ENCODE data around the gene XXYLT1. TPM values are rescaled to one million over a fixed set of nuclear protein-coding genes. Genes with fewer than 3 reads are reported as not detected.

The XXYLT1 gene
- total RNA-seq, 1 donor from 2014 or later: 22.3 TPM

DNA sequence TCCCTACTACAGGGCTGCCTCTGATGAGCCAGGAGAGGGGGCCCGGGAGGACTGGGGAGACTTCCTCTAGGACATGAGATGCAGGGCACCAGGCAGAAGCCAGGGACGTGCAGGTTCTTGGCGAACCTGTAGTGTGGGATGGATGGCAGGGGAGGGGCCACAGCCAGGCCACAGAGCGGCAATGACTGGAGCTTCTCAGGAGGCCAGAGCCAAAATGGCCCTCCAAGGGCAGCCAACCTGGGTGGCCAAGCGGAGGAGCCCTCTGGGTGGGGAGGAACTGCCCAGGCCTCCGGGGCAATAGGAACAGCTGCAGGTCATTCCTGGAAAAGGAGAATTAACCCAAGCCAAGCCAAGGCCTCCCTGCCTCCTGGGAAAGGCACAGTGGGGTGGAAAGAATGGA, 224.5 kb downstream of the XXYLT1 start:
- TF ChIP-seq, protein P1, sequence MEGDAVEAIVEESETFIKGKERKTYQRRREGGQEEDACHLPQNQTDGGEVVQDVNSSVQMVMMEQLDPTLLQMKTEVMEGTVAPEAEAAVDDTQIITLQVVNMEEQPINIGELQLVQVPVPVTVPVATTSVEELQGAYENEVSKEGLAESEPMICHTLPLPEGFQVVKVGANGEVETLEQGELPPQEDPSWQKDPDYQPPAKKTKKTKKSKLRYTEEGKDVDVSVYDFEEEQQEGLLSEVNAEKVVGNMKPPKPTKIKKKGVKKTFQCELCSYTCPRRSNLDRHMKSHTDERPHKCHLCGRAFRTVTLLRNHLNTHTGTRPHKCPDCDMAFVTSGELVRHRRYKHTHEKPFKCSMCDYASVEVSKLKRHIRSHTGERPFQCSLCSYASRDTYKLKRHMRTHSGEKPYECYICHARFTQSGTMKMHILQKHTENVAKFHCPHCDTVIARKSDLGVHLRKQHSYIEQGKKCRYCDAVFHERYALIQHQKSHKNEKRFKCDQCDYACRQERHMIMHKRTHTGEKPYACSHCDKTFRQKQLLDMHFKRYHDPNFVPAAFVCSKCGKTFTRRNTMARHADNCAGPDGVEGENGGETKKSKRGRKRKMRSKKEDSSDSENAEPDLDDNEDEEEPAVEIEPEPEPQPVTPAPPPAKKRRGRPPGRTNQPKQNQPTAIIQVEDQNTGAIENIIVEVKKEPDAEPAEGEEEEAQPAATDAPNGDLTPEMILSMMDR (IDR thresholded peaks at IDR 0.05; ENCODE audit: partially characterized antibody, unreplicated experiment): no peak

DNA sequence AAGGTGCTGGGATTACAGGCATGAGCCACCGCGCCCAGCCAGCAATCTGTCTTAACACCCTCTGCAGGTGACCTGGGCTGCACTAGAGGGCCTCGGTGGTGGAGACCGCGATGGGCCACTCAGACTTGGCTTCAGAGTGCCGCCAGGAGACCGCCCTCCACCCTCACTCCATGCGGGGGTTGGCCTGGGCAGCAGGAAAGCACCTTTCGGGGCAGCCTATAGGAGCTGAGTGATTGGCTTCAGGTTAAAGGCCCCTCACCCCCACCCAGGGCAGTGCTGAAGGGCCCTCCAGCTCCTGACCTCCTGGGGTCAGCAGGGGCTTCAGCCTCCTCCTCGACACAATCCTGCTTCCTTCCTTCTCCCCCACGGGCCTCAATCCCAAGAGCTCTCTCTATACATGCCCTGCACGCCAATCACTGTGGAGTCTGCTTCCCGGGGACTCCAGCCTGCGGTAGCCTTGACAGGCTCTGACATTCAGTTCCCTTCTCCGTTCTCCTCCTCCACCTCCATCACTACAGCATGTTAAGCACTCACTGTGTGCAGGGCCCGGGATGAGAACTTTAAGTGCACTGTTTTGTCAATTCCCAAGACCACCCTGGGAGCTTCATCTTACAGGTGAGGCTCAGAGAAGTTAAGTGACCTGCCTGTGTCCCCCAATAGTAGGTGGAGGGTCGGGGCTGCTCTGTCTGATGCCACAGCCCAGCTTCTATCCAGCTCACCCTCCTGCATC, 225.3 kb downstream of the XXYLT1 start:
- Mint-ChIP-seq H3K4me3 (ENCODE audit: unreplicated experiment) (no peak overlapping the region), H3K4me1 (ENCODE audit: low read depth, unreplicated experiment) (peaks cover 2% of the 10 kb centered on the region), H3K36me3 (ENCODE audit: unreplicated experiment) (no peaks in the 10 kb centered on the region), H3K27ac (ENCODE audit: unreplicated experiment) (no peak overlapping the region), H3K27me3 (ENCODE audit: unreplicated experiment) (peaks cover 3% of the 10 kb centered on the region), H3K9me3 (ENCODE audit: unreplicated experiment) (no peaks in the 10 kb centered on the region)
- no peak for DNase-seq
- TF ChIP-seq, protein P1 (IDR thresholded peaks at IDR 0.05; ENCODE audit: partially characterized antibody, unreplicated experiment): no peak

More for the DNA sequence above, 224.5 kb downstream of the XXYLT1 start:
- DNase-seq: no peak
- Mint-ChIP-seq H3K36me3 (ENCODE audit: unreplicated experiment) (no peaks in the 10 kb centered on the region), H3K27me3 (ENCODE audit: unreplicated experiment) (peaks cover 3% of the 10 kb centered on the region), H3K27ac (ENCODE audit: unreplicated experiment) (no peak overlapping the region), H3K4me3 (ENCODE audit: unreplicated experiment) (no peak overlapping the region), H3K4me1 (ENCODE audit: low read depth, unreplicated experiment) (peaks cover 2% of the 10 kb centered on the region), H3K9me3 (ENCODE audit: unreplicated experiment) (no peaks in the 10 kb centered on the region)

DNA sequence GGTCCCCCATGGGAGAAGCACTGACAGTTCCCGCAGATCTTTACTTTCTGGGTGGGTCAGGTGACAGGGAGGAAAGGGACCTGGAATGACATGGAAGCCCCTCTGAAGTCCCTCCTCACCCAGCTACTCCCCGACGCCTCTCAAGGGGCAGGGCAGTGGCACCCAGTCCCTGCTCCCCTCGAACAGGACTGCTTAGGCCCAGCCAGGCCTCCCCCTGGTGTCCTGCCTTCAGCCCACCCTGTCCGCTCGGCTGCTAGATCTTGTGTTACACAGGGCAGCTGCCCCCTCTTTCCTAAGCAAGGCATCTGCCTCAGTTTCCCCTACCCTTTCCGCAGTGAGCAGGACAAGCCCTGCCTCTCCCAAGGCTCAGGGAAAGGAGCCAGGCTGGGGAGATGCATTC, 226.5 kb downstream of the XXYLT1 start:
- Mint-ChIP-seq H3K4me1 (ENCODE audit: low read depth, unreplicated experiment) (peaks cover 5% of the 10 kb centered on the region), H3K9me3 (ENCODE audit: unreplicated experiment) (no peaks in the 10 kb centered on the region), H3K4me3 (ENCODE audit: unreplicated experiment) (no peak overlapping the region), H3K27ac (ENCODE audit: unreplicated experiment) (no peak overlapping the region), H3K36me3 (ENCODE audit: unreplicated experiment) (no peaks in the 10 kb centered on the region), H3K27me3 (ENCODE audit: unreplicated experiment) (peaks cover 3% of the 10 kb centered on the region)
- TF ChIP-seq, protein P1 (IDR thresholded peaks at IDR 0.05; ENCODE audit: partially characterized antibody, unreplicated experiment): no peak
- DNase-seq: no peak

DNA sequence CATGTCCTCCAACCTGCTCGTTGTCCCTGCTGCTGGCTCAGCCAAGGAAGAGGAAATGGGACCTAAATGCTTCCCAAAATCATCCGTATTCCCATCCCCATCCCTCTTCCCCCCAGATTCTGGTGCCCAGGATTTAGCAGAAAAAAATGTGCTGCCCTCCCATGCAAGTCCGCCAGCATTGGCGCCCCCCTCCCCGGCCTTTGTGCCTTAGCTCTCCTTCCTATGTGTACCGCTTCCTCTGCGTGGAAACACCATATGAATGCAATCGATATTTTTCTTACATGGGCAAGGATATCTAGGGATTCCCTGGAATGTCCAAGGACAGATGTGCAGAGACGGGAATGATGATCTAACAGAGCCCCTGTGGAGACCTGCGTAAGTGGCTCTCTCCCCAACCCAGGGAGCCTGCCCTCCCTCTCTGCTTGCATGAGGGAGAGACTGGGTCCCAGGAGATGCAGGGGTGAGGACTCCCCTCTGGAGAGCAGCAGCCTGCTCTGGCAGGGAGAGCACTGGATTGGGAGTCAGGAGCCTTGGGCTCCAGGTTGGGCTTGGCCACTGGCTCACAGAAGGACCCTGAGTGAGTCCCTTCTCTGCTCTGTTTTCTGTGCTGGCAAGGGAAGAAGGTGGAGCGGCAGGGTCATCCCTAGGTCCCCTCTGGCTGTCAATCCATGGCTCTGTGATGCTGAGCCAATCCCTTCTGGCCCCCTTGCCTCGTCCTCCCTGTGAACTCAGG, 227.2 kb downstream of the XXYLT1 start:
- H3K27me3 Mint-ChIP-seq (ENCODE audit: unreplicated experiment): peaks cover 3% of the 10 kb centered on the region
- TF ChIP-seq, protein P1 (IDR thresholded peaks at IDR 0.05; ENCODE audit: partially characterized antibody, unreplicated experiment): no peak
- H3K27ac Mint-ChIP-seq (ENCODE audit: unreplicated experiment): no peak overlapping the region
- H3K36me3 Mint-ChIP-seq (ENCODE audit: unreplicated experiment): no peaks in the 10 kb centered on the region
- DNase-seq: no peak
- no peak overlapping the region for H3K4me3 Mint-ChIP-seq (ENCODE audit: unreplicated experiment)
- H3K4me1 Mint-ChIP-seq (ENCODE audit: low read depth, unreplicated experiment): peaks cover 8% of the 10 kb centered on the region
- no peaks in the 10 kb centered on the region for H3K9me3 Mint-ChIP-seq (ENCODE audit: unreplicated experiment)

Data from glutamatergic neuron (in vitro differentiated cells).